GM13977 (cell line): ENCODE results near the gene MYO7B.

ENCODE experiments used
- DNase-seq: peaks from one replicate; pipeline ENCODE4 v3.0.0; 2012; ENCODE audit warnings: low spot score
- CTCF ChIP-seq: IDR thresholded peaks from 2 replicates; pipeline ENCODE4 v1.5.1; 2012; ENCODE audit warnings: mild to moderate bottlenecking, control low read depth; ENCODE audit not compliant: insufficient read depth; ENCODE audit errors: extremely low read depth, missing control alignments
- in situ Hi-C: fragments of 300-500 bp; cut with MboI; formaldehyde crosslinking; loops from one replicate; pipeline ENCODE4 v1.12.0; 2022; ENCODE audit warnings: low sequenced_read_pairs, low pct_unique_long_range_greater_than_20kb, mixed read lengths, inconsistent platforms; ENCODE audit not compliant: unreplicated experiment

Gene MYO7B

GRCh38 chr2:127609818-127610217 is 74.3 kb downstream of the MYO7B start:
- no peak for DNase-seq
- in situ Hi-C loops, result no loop called here
- no peak for TF ChIP-seq CTCF

GRCh38 chr2:127610561-127610960 is 75.1 kb downstream of the MYO7B start:
- DNase-seq, result no peak
- in situ Hi-C loops, result no loop called here
- TF ChIP-seq CTCF, result no peak

- in situ Hi-C loops, result no loop called here
- TF ChIP-seq CTCF, result no peak
- no peak for DNase-seq
These were observed 75.8 kb downstream of the MYO7B start for GRCh38 chr2:127611076-127611925.

GRCh38 chr2:127612111-127612822 is 76.8 kb downstream of the MYO7B start:
- DNase-seq, result no peak
- no peak for TF ChIP-seq CTCF
- in situ Hi-C loops, result no loop called here

GRCh38 chr2:127614246-127614645 is 78.8 kb downstream of the MYO7B start:
- in situ Hi-C loops, result no loop called here
- no peak for DNase-seq
- no peak for TF ChIP-seq CTCF

GRCh38 chr2:127614731-127615130 is 79.2 kb downstream of the MYO7B start:
- in situ Hi-C loops, result no loop called here

More at GRCh38 chr2:127614731-127615130, 79.2 kb downstream of the MYO7B start:
- TF ChIP-seq CTCF, result no peak
- DNase-seq, result no peak
